Chondrocyte (in vitro differentiated cells): ENCODE data around the gene KCND3. TPM values are rescaled to one million over a fixed set of nuclear protein-coding genes. Genes with fewer than 3 reads are reported as not detected.
"Not testable (repeated sequence)": the region's sequence is repeated elsewhere in the genome, so short reads cannot be mapped to it uniquely, and the experiment has no call there.

Experiments
- DNase-seq: peaks from one replicate; pipeline ENCODE4 v3.0.0; 2021; ENCODE audit warnings: mixed read lengths, low spot score
- H3K27ac Mint-ChIP-seq: one replicate; pipeline ENCODE4 v1.8.0; 2021; ENCODE audit warnings: mild to moderate bottlenecking, moderate library complexity, mixed read lengths; ENCODE audit not compliant: unreplicated experiment
- H3K27me3 Mint-ChIP-seq: 2 replicates; pipeline ENCODE4 v1.8.0; 2021; ENCODE audit warnings: low read depth, mixed read lengths
- H3K36me3 Mint-ChIP-seq: 2 replicates; pipeline ENCODE4 v1.8.0; 2021; ENCODE audit warnings: low read depth, mixed read lengths
- H3K4me1 Mint-ChIP-seq: 2 replicates; pipeline ENCODE4 v1.8.0; 2021; ENCODE audit warnings: low read depth, mild to moderate bottlenecking, mixed read lengths
- H3K4me3 Mint-ChIP-seq: one replicate; pipeline ENCODE4 v1.8.0; 2021; ENCODE audit warnings: mild to moderate bottlenecking, moderate library complexity, mixed read lengths; ENCODE audit not compliant: unreplicated experiment
- H3K9me3 Mint-ChIP-seq: 2 replicates; pipeline ENCODE4 v1.8.0; 2021; ENCODE audit warnings: low read depth, mixed read lengths
- total RNA-seq: library from RNA; stranded (reverse); gene quantifications from 3 replicates; pipeline ENCODE4 v1.2.1, GENCODE V29; 2021
- TF ChIP-seq, protein P1 (sequence below): fragments of 200-600 bp; sonication (generic); IDR thresholded peaks from 2 replicates; pipeline ENCODE4 v1.5.0; 2021; ENCODE audit warnings: antibody characterized with exemption, mild to moderate bottlenecking, moderate library complexity

Gene KCND3
- total RNA-seq, 1 donor from 2014 or later: 0.99 TPM

GRCh38 chr1:111801071-111801850 is 188.2 kb downstream of the KCND3 start:
- H3K36me3 Mint-ChIP-seq: no peaks in the 10 kb centered on the region
- no peaks in the 10 kb centered on the region for H3K4me1 Mint-ChIP-seq
- peaks cover 7% of the 10 kb centered on the region for H3K27me3 Mint-ChIP-seq
- no peak overlapping the region for H3K27ac Mint-ChIP-seq
- no peak overlapping the region for H3K4me3 Mint-ChIP-seq
- H3K9me3 Mint-ChIP-seq: peaks cover 2% of the 10 kb centered on the region
- DNase-seq: no peak
- TF ChIP-seq, protein P1, sequence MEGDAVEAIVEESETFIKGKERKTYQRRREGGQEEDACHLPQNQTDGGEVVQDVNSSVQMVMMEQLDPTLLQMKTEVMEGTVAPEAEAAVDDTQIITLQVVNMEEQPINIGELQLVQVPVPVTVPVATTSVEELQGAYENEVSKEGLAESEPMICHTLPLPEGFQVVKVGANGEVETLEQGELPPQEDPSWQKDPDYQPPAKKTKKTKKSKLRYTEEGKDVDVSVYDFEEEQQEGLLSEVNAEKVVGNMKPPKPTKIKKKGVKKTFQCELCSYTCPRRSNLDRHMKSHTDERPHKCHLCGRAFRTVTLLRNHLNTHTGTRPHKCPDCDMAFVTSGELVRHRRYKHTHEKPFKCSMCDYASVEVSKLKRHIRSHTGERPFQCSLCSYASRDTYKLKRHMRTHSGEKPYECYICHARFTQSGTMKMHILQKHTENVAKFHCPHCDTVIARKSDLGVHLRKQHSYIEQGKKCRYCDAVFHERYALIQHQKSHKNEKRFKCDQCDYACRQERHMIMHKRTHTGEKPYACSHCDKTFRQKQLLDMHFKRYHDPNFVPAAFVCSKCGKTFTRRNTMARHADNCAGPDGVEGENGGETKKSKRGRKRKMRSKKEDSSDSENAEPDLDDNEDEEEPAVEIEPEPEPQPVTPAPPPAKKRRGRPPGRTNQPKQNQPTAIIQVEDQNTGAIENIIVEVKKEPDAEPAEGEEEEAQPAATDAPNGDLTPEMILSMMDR: peak; percentile 19

- H3K4me1 Mint-ChIP-seq, DNase-seq, H3K4me3 Mint-ChIP-seq, H3K27ac Mint-ChIP-seq, H3K36me3 Mint-ChIP-seq, H3K9me3 Mint-ChIP-seq, H3K27me3 Mint-ChIP-seq: not testable (repeated sequence)
Measured at GRCh38 chr1:111799722-111800121, 189.7 kb downstream of the KCND3 start.

DNA sequence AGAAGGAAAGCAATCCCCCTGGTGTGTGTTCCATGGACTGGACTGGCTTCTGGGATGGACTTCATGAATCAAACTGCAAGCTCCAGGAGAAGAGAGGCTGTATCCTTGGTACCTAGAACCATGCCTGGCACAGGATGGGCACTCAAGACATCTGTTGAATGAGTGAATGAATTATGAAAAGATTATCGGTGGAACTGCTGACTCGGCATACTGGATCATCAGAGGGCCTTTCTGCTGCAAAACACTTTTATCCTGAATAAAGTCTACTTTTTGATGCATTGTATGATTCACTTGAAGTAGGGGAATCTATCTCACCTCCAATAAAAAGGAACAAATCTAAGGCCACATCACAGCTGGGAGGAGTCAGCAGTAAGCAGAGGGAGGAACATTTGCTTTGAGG is 190.9 kb downstream of the KCND3 start:
- peaks cover 2% of the 10 kb centered on the region for H3K9me3 Mint-ChIP-seq
- H3K36me3 Mint-ChIP-seq: no peaks in the 10 kb centered on the region
- peaks cover 2% of the 10 kb centered on the region for H3K27me3 Mint-ChIP-seq
- DNase-seq: no peak
- TF ChIP-seq, protein P1: no peak
- H3K4me1 Mint-ChIP-seq: no peaks in the 10 kb centered on the region
- H3K4me3 Mint-ChIP-seq: no peak overlapping the region
- no peak overlapping the region for H3K27ac Mint-ChIP-seq

DNA sequence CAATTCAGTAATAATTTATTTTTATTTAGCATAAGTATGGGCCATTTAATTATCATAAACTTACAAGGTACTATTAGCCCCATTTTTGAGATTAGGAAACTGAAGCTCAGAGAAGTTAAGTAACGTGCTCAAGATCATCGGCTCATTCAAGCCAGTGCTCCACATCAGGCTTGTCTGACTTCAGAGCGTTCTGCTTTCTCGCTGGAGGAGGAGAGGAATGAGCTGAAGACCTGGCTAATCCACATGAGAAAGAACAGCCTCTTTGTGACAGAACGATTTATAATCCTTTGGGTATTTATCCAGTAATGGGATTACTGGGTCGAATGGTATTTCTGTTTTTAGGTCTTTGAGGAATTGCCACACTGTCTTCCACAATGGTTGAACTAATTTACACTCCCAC is 194.1 kb downstream of the KCND3 start:
- DNase-seq: no peak
- Mint-ChIP-seq H3K4me1 (no peaks in the 10 kb centered on the region), H3K4me3 (no peak overlapping the region), H3K27ac (no peak overlapping the region), H3K9me3 (peaks cover 2% of the 10 kb centered on the region), H3K36me3 (no peaks in the 10 kb centered on the region), H3K27me3 (peaks cover 9% of the 10 kb centered on the region)
- TF ChIP-seq, protein P1: no peak

- H3K4me3 Mint-ChIP-seq: no peak overlapping the region
Measured at GRCh38 chr1:111793923-111794322, 195.5 kb downstream of the KCND3 start.

More at GRCh38 chr1:111793923-111794322, 195.5 kb downstream of the KCND3 start:
- Mint-ChIP-seq H3K27me3 (peaks cover 7% of the 10 kb centered on the region), H3K27ac (no peak overlapping the region), H3K36me3 (no peaks in the 10 kb centered on the region), H3K9me3 (no peaks in the 10 kb centered on the region), H3K4me1 (peaks cover 2% of the 10 kb centered on the region)
- no peak for DNase-seq
- TF ChIP-seq, protein P1: no peak
